ENCODE data around the gene OGDHL. TPM values are rescaled to one million over a fixed set of nuclear protein-coding genes. Genes with fewer than 3 reads are reported as not detected.
A peak's percentile ranks its signal among the peaks of the same experiment; 100 is the strongest.
"Not testable (repeated sequence)": the region's sequence is repeated elsewhere in the genome, so short reads cannot be mapped to it uniquely, and the experiment has no call there.

Gene OGDHL
- total RNA-seq, 1 donor from 2014 or later, result 1.9 TPM

DNA sequence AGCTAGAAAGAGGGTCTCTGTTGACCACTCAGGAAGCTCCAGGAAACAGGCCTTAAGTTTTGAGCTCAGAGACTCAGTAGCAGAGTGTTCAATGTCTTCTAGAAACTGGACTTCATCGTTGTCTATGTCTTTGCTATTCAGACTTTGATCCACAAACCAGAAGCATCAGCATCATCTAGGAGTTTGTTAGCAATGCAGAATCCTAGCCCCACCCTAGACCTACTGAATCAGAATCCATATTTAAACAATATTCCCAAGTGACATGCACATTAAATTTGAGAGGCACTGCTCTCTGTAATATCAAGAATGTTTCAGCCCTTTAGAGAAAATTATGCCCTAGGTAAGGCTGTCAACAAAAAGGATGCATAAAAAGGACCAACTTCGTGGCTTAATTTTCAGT lies 12.9 kb upstream of the OGDHL start:
- no peaks in the 10 kb centered on the region for H3K79me2 ChIP-seq (ENCODE audit: insufficient read depth, low read length)
- H3K4me3 ChIP-seq (ENCODE audit: insufficient read depth, low read depth, low read length), result no peak overlapping the region
- TF ChIP-seq EZH2 (IDR thresholded peaks at IDR 0.05; ENCODE audit: insufficient read depth, low read length) (no peak), CTCF (IDR thresholded peaks at IDR 0.05; ENCODE audit: insufficient read depth, low read depth, low read length) (no peak)
- FAIRE-seq (no peak), DNase-seq (ENCODE audit: low read depth) (no peak)
- no peaks in the 10 kb centered on the region for H3K9me3 ChIP-seq (ENCODE audit: insufficient read depth, low read depth, low read length)
- H3K27me3 Mint-ChIP-seq (ENCODE audit: low read depth, unreplicated experiment), result peaks cover 11% of the 10 kb centered on the region
- peaks cover 7% of the 10 kb centered on the region for H3K27me3 ChIP-seq (ENCODE audit: insufficient read depth, low read length)
- H3K27ac ChIP-seq (ENCODE audit: low read depth, low read length), result no peak overlapping the region
- H2AFZ ChIP-seq (ENCODE audit: low read depth, low read length), result no peak overlapping the region
- H3K9ac ChIP-seq (ENCODE audit: low read length), result no peak overlapping the region
- no peak overlapping the region for H3K4me3 Mint-ChIP-seq (ENCODE audit: unreplicated experiment)
- H3K27ac Mint-ChIP-seq (ENCODE audit: unreplicated experiment), result no peak overlapping the region
- H3K9me3 Mint-ChIP-seq (ENCODE audit: unreplicated experiment), result no peaks in the 10 kb centered on the region
- no peaks in the 10 kb centered on the region for H3K4me1 Mint-ChIP-seq (ENCODE audit: low read depth, unreplicated experiment)
- no peak overlapping the region for H3K4me2 ChIP-seq (ENCODE audit: low read length)
- no peaks in the 10 kb centered on the region for H3K36me3 Mint-ChIP-seq (ENCODE audit: low read depth, unreplicated experiment)
- H4K20me1 ChIP-seq (ENCODE audit: insufficient read depth, low read length), result no peaks in the 10 kb centered on the region
- no peaks in the 10 kb centered on the region for H3K4me1 ChIP-seq (ENCODE audit: insufficient read depth, low read length)
- no peaks in the 10 kb centered on the region for H3K36me3 ChIP-seq (ENCODE audit: insufficient read depth, low read length)

DNA sequence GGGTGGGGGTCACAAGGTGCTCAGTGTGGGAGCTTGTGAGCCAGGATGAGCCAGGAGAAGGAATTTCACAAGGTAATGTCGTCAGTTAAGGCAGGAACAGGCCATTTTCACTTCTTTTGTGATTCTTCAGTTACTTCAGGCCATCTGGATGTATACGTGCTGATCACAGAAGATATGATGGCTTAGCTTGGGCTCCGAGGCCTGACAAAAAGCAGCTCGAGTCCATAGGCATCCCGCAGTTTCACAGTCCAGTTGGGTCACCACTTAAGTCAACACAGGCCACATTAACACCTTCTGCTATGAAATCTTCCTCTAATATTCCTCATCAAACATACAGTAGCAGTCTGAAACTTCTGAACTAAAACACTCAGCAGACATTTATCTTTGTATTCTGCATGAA lies 10.8 kb upstream of the OGDHL start:
- H3K9me3 ChIP-seq (ENCODE audit: insufficient read depth, low read depth, low read length), result not testable (repeated sequence)

DNA sequence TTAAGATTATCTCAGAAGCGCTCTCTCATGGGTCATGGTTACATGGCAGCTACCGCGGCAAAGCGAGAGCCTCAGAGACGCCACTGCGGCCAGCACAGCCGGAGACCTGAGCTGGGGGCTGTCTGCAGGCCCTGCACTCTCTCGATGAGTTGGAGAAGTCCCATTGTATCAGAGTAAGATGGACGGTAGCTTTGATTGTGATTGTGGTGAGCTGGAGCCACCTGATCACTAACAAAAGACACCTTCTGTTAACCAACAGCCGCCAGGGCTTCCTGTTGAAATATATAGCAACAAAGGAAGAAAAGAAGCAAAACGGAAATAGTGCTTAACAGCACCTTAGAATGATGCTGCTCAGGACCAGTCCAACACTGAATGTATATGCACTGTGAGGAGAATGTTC lies 8.9 kb upstream of the OGDHL start:
- H3K4me1 ChIP-seq (ENCODE audit: insufficient read depth, low read length); H3K9ac ChIP-seq (ENCODE audit: low read length); H3K79me2 ChIP-seq (ENCODE audit: insufficient read depth, low read length); FAIRE-seq; H3K4me3 Mint-ChIP-seq (ENCODE audit: unreplicated experiment); H3K9me3 ChIP-seq (ENCODE audit: insufficient read depth, low read depth, low read length); H3K27ac ChIP-seq (ENCODE audit: low read depth, low read length); H3K4me3 ChIP-seq (ENCODE audit: insufficient read depth, low read depth, low read length); H3K36me3 ChIP-seq (ENCODE audit: insufficient read depth, low read length); H2AFZ ChIP-seq (ENCODE audit: low read depth, low read length); H4K20me1 ChIP-seq (ENCODE audit: insufficient read depth, low read length); H3K9me3 Mint-ChIP-seq (ENCODE audit: unreplicated experiment); H3K36me3 Mint-ChIP-seq (ENCODE audit: low read depth, unreplicated experiment); H3K4me2 ChIP-seq (ENCODE audit: low read length); DNase-seq (ENCODE audit: low read depth); H3K4me1 Mint-ChIP-seq (ENCODE audit: low read depth, unreplicated experiment): not testable (repeated sequence)
- H3K27me3 Mint-ChIP-seq (ENCODE audit: low read depth, unreplicated experiment), result peaks cover 28% of the 10 kb centered on the region
- peak overlapping the region; percentile 70 for H3K27ac Mint-ChIP-seq (ENCODE audit: unreplicated experiment)
- H3K27me3 ChIP-seq (ENCODE audit: insufficient read depth, low read length), result peaks cover 33% of the 10 kb centered on the region

More for the DNA sequence above, 10.8 kb upstream of the OGDHL start:
- not testable (repeated sequence) for H3K9me3 Mint-ChIP-seq (ENCODE audit: unreplicated experiment); H2AFZ ChIP-seq (ENCODE audit: low read depth, low read length); DNase-seq (ENCODE audit: low read depth); H3K4me1 Mint-ChIP-seq (ENCODE audit: low read depth, unreplicated experiment); H3K9ac ChIP-seq (ENCODE audit: low read length); H3K4me3 ChIP-seq (ENCODE audit: insufficient read depth, low read depth, low read length); FAIRE-seq; H3K36me3 Mint-ChIP-seq (ENCODE audit: low read depth, unreplicated experiment); H3K79me2 ChIP-seq (ENCODE audit: insufficient read depth, low read length); H3K4me3 Mint-ChIP-seq (ENCODE audit: unreplicated experiment); H3K27ac Mint-ChIP-seq (ENCODE audit: unreplicated experiment); H3K4me2 ChIP-seq (ENCODE audit: low read length); H3K27ac ChIP-seq (ENCODE audit: low read depth, low read length); H3K4me1 ChIP-seq (ENCODE audit: insufficient read depth, low read length); H4K20me1 ChIP-seq (ENCODE audit: insufficient read depth, low read length); H3K36me3 ChIP-seq (ENCODE audit: insufficient read depth, low read length)
- peaks cover 19% of the 10 kb centered on the region for H3K27me3 ChIP-seq (ENCODE audit: insufficient read depth, low read length)
- H3K27me3 Mint-ChIP-seq (ENCODE audit: low read depth, unreplicated experiment), result peaks cover 19% of the 10 kb centered on the region

GRCh38 chr10:49769692-49770091 lies 7.6 kb upstream of the OGDHL start:
- no peak overlapping the region for H3K4me3 ChIP-seq (ENCODE audit: insufficient read depth, low read depth, low read length)
- Mint-ChIP-seq H3K4me1 (ENCODE audit: low read depth, unreplicated experiment) (no peaks in the 10 kb centered on the region), H3K36me3 (ENCODE audit: low read depth, unreplicated experiment) (no peaks in the 10 kb centered on the region), H3K4me3 (ENCODE audit: unreplicated experiment) (no peak overlapping the region), H3K27ac (ENCODE audit: unreplicated experiment) (no peak overlapping the region), H3K27me3 (ENCODE audit: low read depth, unreplicated experiment) (peaks cover 28% of the 10 kb centered on the region), H3K9me3 (ENCODE audit: unreplicated experiment) (no peaks in the 10 kb centered on the region)
- FAIRE-seq, result no peak
- H2AFZ ChIP-seq (ENCODE audit: low read depth, low read length), result no peak overlapping the region
- peaks cover 32% of the 10 kb centered on the region for H3K27me3 ChIP-seq (ENCODE audit: insufficient read depth, low read length)
- peaks cover 4% of the 10 kb centered on the region for H3K9me3 ChIP-seq (ENCODE audit: insufficient read depth, low read depth, low read length)
- no peaks in the 10 kb centered on the region for H3K79me2 ChIP-seq (ENCODE audit: insufficient read depth, low read length)
- H3K36me3 ChIP-seq (ENCODE audit: insufficient read depth, low read length), result no peaks in the 10 kb centered on the region
- no peak overlapping the region for H3K4me2 ChIP-seq (ENCODE audit: low read length)
- no peak overlapping the region for H3K9ac ChIP-seq (ENCODE audit: low read length)
- H3K4me1 ChIP-seq (ENCODE audit: insufficient read depth, low read length), result no peaks in the 10 kb centered on the region
- no peak overlapping the region for H3K27ac ChIP-seq (ENCODE audit: low read depth, low read length)
- DNase-seq (ENCODE audit: low read depth), result no peak
- TF ChIP-seq EZH2 (IDR thresholded peaks at IDR 0.05; ENCODE audit: insufficient read depth, low read length) (no peak), CTCF (IDR thresholded peaks at IDR 0.05; ENCODE audit: insufficient read depth, low read depth, low read length) (no peak)
- H4K20me1 ChIP-seq (ENCODE audit: insufficient read depth, low read length), result no peaks in the 10 kb centered on the region

Data from astrocyte (in vitro differentiated cells and primary cell).